Iris pigment epithelial cell (primary cell): ENCODE data around the gene CPEB3.

Source experiments
- DNase-seq: peaks from one replicate; pipeline ENCODE4 v3.0.0-alpha.2; 2011; ENCODE audit warnings: low read depth

Gene CPEB3

DNA sequence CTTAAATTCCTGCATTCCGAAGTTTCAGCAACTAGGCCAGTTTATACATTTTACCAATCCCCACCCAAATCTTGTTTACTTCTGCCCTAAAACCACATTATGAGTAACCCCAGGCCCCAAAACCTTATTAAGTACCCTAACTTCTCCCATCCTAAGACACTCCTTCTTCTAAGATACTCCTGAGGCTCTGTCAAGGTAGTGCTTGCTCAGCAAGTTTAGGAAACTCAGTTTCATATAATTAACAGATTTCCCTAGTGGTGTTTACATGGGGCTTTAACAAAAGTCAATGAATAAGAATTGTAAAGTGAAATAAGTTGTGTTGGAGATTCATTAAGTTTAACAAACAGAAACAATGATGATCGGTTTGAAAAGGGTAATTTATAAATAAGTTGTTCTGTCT is 77.8 kb downstream of the CPEB3 start:
- no peak for DNase-seq

DNA sequence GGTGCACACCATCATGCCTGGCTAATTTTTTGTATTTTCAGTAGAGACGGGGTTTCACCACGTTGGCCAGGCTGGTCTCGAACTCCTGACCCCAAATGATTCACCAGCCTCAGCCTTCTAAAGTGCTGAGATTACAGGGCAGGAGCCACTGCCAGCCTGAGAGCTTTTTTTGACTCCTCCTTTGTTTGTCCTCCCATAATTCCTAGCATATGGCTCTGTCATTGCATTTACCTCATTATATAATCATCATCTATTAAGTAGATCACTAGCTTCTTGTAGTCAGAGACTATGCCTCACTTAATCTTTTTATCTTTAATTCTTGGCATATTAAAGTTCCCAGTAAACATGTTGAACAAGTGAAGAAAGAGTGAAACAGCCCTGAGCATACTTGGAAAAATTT is 82.1 kb downstream of the CPEB3 start:
- peak; percentile 45 for DNase-seq

DNA sequence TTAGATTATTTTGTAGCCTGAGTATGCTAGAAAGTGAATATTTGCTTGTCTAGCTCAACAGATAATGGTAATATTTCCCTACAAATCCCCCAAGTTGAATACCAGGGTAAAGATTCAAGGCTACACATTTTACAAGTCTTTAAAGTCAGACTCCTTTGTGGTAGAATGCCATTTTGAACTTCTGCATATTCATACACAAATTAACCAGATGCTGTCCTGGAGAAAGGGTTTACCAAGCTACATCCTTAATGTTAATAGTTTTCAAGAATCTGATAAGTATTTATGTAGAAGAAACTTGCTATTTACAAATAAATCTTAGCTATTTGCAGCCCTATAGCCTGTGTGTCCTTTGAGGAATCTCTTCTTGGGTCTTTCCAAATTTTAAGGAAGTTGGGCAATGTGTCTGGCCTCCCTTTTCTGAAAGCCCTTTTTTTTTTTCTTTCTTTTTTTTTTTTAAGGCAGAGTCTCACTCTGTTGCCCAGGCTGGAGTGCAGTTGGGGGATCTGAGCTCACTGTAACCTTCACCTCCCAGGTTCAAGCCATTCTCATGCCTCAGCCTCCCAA is 82.6 kb downstream of the CPEB3 start:
- DNase-seq: no peak

DNA sequence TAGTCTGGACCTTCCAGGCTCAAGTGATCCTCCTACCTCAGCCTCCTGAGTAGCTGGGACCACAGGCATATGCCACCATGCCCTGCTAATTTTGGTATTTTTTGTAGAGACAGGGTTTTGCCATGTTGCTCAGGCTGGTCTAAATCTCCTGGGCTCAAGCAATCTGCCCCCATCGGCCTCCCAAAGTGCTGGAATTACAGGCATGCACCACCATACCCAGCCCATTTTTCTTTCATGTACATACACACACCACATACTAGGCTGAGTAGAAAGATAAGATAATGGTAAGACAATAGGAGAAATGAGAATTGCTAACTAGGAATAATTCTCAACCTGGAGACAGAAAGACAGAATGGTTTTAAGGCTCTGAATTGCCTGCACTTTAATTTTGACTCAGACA is 83.8 kb downstream of the CPEB3 start:
- no peak for DNase-seq

DNA sequence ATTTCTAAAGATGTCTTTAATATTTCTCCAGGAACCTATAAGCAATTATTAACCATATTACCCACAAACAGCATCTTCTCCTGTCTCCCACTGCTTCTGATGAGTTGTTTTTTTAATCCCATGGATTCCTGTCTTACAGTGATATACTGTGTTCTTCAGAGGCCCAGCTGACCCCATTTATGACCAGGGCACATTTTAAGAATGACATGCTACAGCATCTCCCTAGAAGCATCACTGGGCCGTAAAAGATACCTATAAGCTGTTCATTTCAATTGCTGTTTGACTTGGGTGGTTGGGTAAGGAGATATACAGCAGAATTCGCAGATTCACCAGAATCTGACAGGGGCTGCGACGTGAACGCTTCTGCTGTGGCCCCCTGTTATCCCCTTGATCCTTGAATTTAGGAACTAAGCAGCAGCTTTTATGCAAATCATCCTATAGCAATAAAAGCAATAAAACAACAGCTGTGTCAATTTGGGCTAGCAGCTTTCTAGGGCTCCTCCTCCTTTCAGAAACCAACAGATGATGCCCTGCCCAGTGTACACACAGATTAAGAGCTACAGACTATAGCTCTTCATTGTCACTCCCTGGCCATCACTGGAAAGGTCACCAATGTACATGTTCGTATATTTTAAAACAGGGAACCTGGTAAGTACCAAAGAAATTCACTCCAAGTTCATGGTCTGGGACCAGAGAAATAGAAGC is 86.8 kb downstream of the CPEB3 start:
- DNase-seq: no peak

DNA sequence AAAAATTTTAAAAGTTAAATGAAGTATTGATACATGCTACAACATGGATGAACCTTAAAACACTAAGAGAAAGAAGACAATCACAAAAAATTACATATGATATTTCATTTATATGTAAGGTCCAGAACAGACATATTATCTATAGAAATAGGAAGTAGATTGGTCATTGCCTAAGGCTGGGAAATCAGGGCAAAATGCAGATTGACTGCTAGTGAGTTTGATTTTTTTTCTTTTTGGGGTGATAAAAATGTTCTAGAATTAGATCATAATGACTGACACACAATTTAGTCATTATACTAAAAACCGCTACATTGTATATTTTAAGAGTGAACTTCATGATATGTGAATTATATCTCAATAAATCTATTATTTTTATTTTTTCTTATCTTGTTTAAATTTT is 88.3 kb downstream of the CPEB3 start:
- no peak for DNase-seq

DNA sequence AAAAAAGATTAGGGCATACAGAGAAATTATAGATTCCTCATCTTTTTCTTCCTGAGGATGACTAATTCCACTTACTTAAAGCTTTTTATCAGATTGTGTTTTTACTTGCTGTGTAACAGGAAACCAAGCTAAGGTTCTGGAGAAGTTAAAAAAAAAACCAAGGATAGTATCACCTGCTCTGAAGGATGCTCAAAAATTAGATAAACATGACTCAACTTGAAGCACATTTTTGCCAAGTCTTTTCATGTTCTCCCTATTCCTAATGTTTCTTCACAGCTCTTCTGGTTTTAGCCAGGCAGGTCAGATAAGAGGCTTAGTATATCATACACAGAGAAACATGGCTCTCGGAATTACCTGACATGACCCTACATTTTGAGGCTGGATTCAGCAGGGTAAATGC is 90.3 kb downstream of the CPEB3 start:
- peak; percentile 33 for DNase-seq

DNA sequence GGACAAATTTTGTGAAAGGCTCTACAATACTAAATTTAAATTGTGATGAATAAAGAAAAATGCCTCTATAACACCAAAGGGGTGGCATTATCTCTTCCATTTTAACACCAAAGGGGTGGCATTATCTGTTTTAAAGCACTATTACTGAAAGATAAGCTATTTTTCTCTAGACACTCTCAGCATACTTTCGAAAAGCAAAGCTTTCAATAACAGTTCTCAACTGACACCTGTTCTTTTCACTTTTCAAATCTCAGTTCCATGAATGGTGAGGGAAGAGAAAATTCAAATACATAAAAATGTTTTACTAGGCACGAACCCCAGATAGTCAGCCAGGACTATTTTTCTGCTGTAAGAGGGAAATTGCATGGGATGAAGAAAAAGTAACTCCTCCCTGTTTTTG is 103.8 kb downstream of the CPEB3 start:
- DNase-seq: no peak

DNA sequence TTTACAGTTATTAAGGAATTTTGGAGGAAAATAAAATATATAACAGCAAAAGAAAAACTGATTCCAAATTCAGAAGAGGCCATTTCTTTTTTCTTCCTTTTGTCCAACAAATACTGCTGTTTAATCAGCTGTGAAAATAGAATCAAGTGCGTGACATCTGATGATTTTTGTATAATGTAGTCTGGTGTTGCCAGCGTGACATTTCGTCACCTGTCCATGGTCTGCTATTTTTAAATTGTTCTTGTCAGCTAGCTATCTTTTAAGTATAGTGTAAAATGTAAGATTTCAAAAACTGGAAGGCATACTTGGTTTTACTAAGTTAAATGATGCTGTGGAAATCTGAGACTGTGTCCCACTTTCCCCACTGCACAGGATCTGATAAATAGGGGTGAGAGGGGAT is 105.9 kb downstream of the CPEB3 start:
- no peak for DNase-seq

DNA sequence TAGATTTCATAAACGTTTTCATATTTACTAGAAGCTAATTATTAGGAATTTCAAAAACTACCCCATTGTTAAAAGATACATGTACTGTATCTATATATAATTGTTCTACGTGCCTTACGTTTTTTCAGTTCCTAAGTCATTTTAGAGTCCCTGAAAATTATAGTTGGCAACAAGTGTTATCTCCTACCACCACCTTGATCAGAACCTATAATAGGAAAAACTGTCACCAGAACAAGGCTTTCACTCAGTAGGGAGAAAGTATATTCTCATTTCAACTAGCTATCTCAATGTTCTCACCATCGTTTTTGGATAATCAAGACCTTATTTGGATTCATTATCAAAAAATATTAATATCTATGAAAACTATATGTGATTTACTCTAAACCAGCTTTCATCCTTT is 107.7 kb downstream of the CPEB3 start:
- no peak for DNase-seq

DNA sequence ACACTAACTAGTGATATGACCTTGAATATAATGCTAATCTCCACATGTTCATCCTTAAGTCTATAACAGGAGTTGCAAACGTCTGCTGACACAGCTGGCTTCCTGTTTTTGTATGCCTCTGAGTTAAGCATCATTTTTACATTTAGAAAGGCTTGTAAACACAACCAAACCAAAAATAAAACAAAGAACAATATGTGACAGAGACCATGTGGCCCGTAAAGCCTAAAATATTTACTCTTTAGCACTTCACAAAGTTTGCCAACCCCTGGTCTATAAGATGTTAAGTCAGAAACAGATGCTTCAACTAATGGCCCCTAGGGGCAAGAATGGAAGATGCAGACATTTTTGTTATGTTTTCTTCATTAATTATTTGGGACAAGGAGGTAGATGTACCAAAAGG is 109.3 kb downstream of the CPEB3 start:
- peak; percentile 12 for DNase-seq

DNA sequence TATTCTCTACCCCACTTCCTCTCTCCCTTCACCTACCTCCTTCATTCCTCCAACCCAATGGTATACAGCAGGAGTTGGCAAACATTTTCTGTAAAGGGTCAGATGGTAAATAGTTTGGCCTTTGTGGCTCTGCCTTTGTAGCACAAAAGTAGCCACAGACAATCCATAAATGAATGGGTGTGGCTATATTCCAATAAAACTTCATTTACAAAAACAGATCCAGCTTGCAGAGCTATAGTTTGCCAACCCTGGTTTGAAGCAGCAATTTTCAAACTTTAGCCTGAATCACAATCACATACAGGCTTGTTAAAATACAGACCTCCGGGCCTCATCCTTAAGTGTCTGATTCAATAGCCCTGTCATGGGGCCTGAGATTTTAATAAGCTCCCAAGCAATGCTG is 110.5 kb downstream of the CPEB3 start:
- DNase-seq: no peak

DNA sequence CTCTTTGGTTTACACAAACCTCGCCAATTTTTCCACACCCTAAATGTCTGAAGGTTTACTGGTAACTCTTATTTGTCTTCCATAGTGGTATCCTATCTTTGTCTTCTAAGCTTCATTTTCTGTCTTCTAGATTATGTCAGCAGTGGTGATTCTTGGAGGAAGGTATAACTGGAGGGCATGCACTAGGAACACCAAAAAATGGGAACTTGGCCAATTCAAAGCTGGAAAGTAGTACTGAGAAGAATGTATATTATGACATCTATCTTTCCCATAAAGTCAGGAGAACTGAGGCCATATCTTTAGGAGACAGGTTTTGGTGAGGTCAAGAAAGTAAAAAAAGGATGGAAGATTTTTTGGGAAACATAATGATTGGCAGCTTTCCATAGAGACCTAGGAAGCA is 113.3 kb downstream of the CPEB3 start:
- DNase-seq: peak; percentile 8

DNA sequence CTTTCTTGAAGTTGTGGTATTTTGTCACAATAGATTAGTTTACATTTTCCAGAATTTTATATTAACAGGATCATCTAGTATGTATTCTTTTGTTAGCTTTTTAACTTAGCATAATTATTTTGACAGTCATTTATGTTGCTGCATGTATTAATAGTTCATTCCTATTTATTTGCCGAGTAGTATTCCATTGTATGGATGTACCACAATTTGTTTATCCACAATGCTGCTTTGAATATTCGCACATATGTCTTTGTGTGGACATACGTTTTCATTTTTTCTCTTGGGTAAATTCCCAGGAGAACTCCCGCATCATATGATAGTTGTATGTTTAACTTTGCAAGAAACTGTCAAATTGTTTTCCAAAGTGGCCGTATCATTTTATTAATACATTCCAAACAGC is 115.7 kb downstream of the CPEB3 start:
- DNase-seq: no peak

DNA sequence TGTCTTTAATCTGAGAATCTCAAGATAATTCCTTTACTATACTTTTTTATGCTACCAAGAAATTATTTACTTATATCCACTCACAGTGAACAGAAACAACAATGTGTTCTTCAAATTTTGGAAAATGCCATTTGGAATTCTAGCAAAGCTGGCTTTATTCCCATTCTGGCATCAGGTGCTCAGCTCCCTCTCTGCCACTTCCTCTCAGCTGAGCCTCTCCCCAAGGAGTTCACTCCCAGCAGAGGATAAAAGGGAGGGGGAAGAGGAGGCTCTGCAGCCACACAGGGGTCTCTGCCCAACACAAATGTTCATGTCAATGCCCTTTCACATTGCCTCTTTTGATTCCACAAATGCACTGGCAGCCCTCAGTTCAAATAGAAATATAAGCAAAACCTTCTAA is 116.9 kb downstream of the CPEB3 start:
- no peak for DNase-seq

DNA sequence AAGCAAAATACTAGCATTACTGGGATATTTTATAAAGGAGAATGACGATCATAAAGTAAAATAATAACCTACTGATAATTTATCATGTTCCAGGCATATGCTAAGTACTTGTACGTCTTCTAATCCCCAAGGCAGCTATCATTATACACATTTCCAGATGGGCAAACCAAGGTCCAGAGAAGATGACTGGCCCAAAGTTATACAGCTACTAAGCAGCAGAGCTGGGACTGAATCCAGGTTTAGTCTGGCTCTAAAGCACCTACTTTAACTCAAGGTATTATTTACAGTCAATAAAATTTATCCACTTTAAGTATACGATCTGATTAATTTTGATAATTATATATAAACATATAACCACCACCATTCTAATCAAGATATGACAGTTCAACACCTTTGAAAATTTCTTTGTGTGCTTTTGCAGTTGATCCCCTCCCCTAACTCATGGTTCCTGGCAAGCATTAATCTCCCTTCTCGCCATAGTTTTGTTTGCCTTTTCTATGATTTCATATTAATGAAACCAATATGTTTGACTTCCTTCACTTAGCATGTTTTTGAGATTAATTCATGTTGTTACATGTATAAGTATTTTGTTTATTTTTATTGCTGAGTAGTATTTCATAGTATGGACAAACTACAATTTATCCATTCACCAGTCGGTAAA is 126.7 kb downstream of the CPEB3 start:
- DNase-seq: no peak

DNA sequence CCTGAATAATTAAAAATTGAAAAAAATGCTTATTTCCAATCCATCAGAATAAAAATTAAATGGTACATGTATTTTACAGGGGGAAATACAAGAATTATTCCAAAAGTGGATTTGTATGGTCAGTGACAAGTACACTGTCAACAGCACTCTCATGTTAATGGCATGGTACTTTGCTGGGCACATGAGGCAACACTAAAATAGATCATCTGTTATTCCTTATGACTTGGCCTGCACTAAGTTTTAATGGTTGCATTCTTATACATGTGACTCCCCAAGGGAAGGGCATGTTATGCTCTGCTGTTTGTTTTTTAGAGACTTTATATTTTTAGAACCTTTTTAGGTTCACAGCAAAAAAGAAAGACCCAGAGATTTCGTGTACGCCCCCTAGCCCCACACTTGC is 128.3 kb downstream of the CPEB3 start:
- no peak for DNase-seq

DNA sequence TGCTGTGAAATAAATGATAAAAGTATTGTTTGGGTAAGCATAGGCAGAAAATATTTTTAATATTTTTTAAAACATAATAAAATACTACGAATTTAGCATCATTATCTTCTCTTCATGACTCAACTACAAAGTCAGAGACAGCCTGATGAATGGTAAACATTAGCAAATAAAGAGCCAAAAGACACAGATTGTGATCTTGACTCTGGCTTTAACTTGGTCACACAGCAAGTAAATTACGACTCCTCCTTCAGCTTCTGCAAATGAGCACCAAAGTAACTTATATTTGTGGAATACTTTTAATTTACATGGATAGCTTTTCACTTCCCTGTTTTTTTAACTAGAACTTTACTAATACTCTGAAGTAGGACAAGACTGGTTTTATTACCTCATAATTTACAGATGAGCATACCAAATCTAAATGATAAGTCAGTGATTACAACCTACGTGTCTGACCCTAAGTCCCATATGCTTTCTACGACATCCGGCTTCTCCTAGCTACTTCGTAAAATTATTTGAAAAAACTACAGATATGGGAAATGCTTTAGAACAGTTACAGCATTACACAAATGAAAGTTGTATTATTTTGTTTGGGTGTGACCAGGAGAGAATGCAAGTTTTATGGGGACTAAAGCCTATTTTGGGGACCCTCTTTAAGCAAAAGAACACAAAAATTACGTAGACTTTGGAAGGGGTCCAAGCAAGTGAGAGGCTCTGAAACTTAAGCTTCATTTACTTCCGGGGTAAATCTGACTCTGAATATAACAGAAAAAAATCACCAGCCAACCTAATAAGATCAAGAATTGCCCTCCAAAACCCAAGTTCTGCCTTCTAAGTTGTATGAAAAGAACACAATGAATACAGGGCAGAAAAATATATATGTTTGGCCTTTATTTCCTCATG is 133.8 kb downstream of the CPEB3 start:
- peak; percentile 4 for DNase-seq

DNA sequence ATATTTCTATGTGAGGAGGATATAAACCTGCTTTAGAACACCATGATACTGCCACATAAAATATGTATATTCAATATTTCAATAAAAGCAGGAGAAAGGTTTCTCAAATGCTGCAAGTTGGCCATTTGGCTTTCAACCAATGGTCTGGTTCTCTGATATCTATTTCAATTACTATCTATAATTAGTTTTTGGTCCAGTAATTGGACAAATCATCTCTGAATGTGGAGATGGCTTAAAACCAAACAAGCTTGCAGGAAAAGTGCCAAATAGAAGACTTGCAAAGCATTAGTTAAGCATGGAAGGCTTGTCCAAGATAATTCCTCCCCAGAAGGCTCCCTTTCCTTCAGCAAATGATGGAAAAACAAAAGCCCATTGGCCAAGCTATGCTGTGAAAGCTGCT is 140.1 kb downstream of the CPEB3 start:
- DNase-seq: no peak

DNA sequence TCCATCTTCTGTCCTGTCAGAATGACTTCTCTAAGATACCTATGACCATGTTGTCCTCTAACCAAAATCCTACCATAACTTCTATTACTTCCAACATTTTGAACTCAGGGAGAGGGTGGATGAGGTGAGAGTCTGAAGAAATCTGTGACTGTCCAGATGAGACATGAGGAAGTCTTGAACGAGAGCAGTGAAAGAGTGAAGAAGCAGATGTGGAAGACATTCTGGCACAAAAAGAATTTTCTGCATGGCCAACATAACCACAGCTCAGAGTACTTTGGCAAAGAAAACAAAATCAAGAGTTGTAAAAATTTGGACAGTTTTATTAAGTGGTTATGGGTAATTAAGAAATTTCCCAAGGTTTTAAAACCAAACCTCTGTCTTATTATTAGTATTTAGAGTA is 141.6 kb downstream of the CPEB3 start:
- no peak for DNase-seq

DNA sequence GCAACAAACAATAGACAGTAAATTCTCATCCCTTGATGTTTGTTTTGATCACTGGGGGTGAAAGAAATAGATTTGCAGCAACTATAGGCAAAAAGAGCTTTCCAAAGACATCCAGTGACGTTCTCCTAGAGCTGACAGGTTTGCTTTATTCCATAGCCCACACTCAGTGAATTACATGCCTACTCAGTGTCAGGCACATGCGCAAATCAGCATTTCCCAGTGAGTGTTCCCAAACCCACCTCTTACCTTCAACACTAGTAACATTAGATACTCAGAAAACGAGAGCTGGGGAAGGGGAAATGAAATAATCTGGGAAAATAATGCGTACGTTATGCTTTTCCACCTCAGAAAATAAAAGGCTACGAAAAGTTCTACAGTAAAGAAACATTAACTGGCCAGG is 144.1 kb downstream of the CPEB3 start:
- no peak for DNase-seq

DNA sequence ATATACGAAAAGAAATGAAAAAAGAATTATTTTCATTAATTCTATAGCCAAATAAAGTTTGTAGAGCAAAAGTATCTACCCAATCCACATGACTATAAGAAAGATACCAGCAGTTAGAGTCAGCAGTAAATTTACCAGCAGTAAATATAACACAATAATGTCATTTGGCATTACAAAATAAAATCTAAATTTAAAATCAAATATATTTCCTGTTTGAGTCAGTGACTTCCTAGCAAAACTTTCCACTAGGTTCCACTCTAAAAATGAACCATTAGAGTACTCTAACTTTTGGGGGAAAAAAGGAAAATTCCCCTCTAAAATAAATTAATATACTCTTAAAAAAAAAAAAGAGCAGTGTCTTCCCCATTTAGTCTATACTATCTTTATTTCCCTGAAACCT is 144.8 kb downstream of the CPEB3 start:
- no peak for DNase-seq

DNA sequence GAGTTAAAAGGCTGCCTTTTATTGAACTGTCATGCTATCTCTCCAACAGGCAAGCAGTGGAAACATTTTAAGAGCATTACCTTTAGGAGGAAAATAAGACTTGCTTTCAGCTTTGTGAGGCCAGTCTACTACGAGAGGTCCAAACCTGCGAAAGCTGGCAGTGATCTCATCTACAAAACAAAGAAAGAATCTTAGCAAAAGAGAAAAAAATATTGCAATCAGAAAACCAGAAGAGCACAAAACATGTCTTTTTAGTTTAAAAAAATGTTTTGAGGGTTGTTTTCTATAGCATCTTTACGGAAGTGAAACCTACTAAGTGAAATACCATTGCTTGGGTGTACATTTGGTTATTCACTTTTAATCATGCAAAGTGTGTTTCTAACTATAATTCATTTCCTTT is 147.9 kb downstream of the CPEB3 start:
- DNase-seq: no peak
